ENCODE measurements around the gene TMC1.

TMC1 gene

GRCh38 chr9:72680593-72681282, 159.3 kb downstream of the TMC1 start:
- H3K4me3 ChIP-seq (ENCODE audit: low read length): no peak overlapping the region
- TF ChIP-seq, protein P1, sequence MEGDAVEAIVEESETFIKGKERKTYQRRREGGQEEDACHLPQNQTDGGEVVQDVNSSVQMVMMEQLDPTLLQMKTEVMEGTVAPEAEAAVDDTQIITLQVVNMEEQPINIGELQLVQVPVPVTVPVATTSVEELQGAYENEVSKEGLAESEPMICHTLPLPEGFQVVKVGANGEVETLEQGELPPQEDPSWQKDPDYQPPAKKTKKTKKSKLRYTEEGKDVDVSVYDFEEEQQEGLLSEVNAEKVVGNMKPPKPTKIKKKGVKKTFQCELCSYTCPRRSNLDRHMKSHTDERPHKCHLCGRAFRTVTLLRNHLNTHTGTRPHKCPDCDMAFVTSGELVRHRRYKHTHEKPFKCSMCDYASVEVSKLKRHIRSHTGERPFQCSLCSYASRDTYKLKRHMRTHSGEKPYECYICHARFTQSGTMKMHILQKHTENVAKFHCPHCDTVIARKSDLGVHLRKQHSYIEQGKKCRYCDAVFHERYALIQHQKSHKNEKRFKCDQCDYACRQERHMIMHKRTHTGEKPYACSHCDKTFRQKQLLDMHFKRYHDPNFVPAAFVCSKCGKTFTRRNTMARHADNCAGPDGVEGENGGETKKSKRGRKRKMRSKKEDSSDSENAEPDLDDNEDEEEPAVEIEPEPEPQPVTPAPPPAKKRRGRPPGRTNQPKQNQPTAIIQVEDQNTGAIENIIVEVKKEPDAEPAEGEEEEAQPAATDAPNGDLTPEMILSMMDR (conservative IDR thresholded peaks at IDR 0.05; ENCODE audit: low read depth, low read length): no peak
- DNase-seq (ENCODE audit: low read depth): no peak

DNA sequence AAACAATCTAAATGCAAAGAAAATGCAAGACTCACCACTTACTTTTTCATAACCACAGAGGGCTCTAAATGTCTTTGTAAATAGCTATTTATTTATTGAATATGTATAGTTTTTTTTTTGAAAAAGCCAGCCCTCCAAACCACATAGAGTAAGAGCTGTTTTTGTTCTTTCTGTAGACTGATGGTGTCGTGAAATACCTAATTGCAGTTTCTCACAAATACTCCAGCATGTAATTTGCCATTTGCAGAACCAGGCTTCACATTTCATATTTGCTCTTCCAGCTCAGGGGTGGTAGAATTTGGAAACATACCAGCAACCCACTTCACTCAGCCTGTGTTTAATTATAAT, 159.8 kb downstream of the TMC1 start:
- TF ChIP-seq, protein P1 (conservative IDR thresholded peaks at IDR 0.05; ENCODE audit: low read depth, low read length): no peak
- H3K4me3 ChIP-seq (ENCODE audit: low read length): no peak overlapping the region
- no peak for DNase-seq (ENCODE audit: low read depth)

DNA sequence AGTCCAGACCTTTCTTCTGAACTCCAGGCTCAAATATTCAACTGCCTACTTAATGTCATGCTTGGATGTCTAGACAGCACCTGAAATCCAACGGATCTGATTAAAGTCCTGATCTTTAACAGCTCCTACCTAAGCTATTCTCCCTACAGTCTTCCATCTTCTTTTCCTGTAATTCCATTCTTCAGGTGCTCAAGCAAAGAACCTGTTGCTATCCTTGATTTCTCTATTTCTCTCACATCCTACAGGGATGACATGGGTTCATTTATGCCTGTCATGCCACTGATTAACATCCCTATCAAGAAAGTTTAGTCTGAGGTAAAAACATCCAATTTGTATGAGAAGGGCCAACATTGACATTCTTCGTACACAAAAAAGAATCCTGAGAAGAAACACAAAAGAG, 163.2 kb downstream of the TMC1 start:
- H3K4me3 ChIP-seq (ENCODE audit: low read length): no peak overlapping the region
- no peak for DNase-seq (ENCODE audit: low read depth)
- TF ChIP-seq, protein P1 (conservative IDR thresholded peaks at IDR 0.05; ENCODE audit: low read depth, low read length): no peak

GRCh38 chr9:72685911-72686310, 164.5 kb downstream of the TMC1 start:
- DNase-seq (ENCODE audit: low read depth): no peak
- H3K4me3 ChIP-seq (ENCODE audit: low read length): no peak overlapping the region
- TF ChIP-seq, protein P1 (conservative IDR thresholded peaks at IDR 0.05; ENCODE audit: low read depth, low read length): no peak

DNA sequence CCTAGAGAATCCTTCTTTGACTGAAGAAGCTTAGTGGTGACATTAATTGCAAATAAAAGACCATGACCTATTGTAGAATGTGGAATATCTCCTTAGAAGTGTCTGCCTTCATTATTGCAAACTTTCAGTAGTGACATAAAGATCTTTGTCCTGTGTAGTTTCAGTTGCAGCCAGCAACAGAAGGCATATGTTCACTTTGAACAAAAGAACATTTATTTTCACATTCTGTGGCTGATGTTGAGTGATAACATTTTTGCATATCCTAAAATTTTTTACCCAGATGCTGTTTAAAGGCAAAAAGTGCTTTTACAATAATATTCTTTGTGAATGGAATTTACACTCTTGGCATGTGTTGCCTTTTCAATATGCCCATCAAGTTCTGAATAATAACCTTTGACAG, 165.9 kb downstream of the TMC1 start:
- DNase-seq (ENCODE audit: low read depth): no peak
- no peak overlapping the region for H3K4me3 ChIP-seq (ENCODE audit: low read length)
- TF ChIP-seq, protein P1 (conservative IDR thresholded peaks at IDR 0.05; ENCODE audit: low read depth, low read length): no peak

- TF ChIP-seq, protein P1 (conservative IDR thresholded peaks at IDR 0.05; ENCODE audit: low read depth, low read length): no peak
- no peak for DNase-seq (ENCODE audit: low read depth)
- H3K4me3 ChIP-seq (ENCODE audit: low read length): no peak overlapping the region
Measured at GRCh38 chr9:72691671-72692070, 170.3 kb downstream of the TMC1 start.

- DNase-seq (ENCODE audit: low read depth): no peak
- H3K4me3 ChIP-seq (ENCODE audit: low read length): no peak overlapping the region
- TF ChIP-seq, protein P1 (conservative IDR thresholded peaks at IDR 0.05; ENCODE audit: low read depth, low read length): no peak
Measured at GRCh38 chr9:72695365-72695764, 174.0 kb downstream of the TMC1 start.

Data from retinal pigment epithelial cell (primary cell).